ENCODE measurements around the gene CCDC14.

The CCDC14 gene

DNA sequence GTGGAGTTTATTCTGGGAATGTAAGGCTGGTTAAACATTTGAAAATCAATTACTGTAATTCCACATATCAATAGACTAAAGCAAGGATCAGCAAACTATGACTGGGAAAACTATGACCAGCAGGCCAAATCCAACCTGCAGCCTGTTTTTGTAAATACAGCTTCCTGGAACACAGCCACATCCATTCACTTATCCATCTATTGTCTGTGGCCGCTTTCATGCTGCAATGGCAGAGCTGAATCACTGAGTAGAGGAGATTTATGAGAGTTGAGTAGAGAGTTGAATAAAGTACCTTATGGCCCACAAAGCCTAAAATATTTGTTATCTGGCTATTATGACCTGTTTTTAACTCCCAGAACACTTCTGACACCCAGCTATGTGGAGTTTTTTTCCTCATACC, 89.1 kb downstream of the CCDC14 start:
- no peak for DNase-seq (ENCODE audit: extremely low spot score, insufficient read length, low read depth)
- no peak for FAIRE-seq

GRCh38 chr3:123870033-123870432, 91.0 kb downstream of the CCDC14 start:
- no peak for FAIRE-seq
- no peak for DNase-seq (ENCODE audit: extremely low spot score, insufficient read length, low read depth)

DNA sequence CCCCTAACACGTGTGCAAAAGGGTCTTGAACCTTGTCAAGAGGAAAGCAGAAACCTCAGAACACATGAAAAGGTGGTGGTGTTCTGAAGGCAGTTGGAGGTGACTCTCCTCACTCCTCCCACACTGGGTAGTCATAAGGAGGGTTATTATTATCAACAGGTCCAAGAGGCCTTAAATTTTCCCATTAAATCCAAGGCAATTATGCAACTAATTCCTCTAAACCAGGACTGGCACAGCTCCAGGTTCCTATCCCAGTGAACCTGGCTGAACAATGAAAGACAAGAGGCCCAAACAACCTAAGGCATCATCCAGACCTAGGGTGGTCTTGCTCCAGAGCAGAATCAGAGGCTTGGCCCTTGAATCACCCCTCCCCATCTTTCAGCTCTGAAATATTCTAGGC, 91.9 kb downstream of the CCDC14 start:
- DNase-seq (ENCODE audit: extremely low spot score, insufficient read length, low read depth) (no peak), FAIRE-seq (no peak)

DNA sequence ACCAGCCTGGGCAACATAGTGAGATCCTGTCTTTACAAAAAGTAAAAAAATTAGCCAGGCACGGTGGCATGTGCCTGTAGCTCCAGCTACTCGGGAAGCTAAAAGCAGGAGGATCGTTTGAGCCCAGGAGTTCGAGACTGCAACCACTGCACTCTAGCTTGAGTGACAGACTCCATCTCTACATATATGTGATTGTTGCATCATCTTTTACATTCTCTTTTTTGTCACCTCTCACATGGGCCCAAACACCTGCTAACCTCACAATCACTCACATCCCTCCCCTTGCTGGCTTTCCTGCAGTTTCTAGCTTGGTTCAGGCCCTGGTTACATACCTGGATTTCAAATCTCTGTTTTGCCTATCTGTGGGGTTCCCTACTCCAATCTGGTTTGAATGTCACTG, 96.3 kb downstream of the CCDC14 start:
- DNase-seq (ENCODE audit: extremely low spot score, insufficient read length, low read depth) (no peak), FAIRE-seq (no peak)

Data from GM18507 (cell line).